Fibroblast of the conjunctiva (primary cell): ENCODE data around the gene VTI1B.
A peak's percentile ranks its signal among the peaks of the same experiment; 100 is the strongest.
"Not testable (repeated sequence)": the region's sequence is repeated elsewhere in the genome, so short reads cannot be mapped to it uniquely, and the experiment has no call there.

Source experiments
- DNase-seq: peaks from one replicate; pipeline ENCODE4 v3.0.0-alpha.2; 2010; ENCODE audit warnings: low read depth

VTI1B gene

GRCh38 chr14:67626131-67626530 lies 48.3 kb downstream of the VTI1B start:
- DNase-seq, result not testable (repeated sequence)

DNA sequence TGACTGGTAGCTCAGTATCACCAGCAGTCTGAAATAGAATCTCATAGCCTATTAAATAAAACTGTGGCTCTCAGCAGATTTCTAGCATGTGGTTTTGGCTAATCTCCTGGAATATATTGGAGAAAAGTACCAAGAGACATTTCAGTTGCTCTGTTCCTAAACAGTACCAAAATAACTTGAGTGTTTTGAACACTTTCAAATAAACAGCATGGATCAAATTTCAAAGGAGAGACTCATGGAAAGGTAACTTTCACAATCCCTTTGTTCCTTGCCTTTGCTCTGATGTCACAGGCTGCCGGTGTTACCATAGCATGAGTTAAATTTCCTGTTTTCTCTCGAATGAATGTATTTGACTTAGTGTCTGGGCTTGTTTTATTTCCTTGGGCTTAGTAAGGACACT lies 51.3 kb downstream of the VTI1B start:
- no peak for DNase-seq

DNA sequence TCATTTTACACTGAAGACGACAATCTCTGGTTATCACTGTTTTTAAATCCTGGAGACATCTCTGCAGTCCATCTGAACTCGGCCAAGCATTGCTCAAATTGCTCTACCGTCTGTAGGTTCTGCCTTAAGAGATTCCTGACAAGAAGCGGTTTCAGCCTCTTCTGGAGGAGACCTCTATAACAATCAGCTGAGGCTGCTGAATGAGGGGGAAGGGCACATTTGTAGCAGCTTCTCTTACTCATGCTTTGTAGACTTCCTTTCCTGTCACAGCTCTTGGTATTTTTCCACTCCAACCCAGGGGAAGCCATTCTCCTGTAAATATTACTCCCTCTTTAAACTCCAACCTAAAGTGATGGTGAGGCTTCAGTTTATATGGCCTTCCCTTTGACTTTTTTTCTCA lies 51.8 kb downstream of the VTI1B start:
- DNase-seq, result no peak

- no peak for DNase-seq
Measured at GRCh38 chr14:67620217-67620785, 54.1 kb downstream of the VTI1B start.

DNA sequence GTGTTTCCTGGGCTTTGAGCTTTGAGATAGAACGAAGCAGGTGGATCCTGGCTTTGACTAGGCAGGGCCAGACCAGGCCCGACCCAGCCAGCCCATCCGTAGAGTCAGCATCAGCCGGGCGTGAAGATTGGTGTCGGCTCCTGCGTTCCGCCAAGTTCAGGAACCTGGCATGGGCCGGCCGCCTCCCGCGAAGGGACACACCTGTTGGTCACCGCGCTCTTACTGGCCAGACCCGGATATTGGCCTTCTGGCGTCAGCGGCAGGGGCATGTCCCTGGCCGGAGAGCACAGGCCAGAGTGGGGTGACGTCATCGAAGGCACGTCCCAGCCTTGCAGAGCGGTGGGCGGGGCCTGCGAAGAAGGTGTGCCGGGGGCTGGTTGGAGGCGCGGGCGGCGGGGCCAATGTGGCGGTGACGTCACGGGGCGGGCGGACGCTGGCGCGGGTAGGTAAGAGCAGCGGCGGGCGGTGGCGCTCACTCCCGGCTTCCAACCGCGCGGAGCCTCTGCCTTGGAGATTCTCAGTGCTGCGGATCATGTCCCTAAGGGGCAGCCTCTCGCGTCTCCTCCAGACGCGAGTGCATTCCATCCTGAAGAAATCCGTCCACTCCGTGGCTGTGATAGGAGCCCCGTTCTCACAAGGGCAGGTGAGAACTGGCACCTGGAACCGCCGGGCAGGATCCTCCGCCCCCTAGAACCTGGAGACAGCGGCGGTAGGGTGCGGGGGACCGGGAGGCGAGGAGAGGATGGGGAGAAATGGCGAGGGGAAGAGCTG lies 54.8 kb downstream of the VTI1B start, which contains the start of gene ARG2:
ARG2 (plus strand) TSS at position 475 of the 771 bp plus-strand sequence; CDS start at position 533, 58 bp downstream.
- DNase-seq, result peak; percentile 83

GRCh38 chr14:67618617-67619063 lies 55.8 kb downstream of the VTI1B start:
- peak; percentile 80 for DNase-seq

GRCh38 chr14:67610491-67610890 lies 63.9 kb downstream of the VTI1B start:
- no peak for DNase-seq

DNA sequence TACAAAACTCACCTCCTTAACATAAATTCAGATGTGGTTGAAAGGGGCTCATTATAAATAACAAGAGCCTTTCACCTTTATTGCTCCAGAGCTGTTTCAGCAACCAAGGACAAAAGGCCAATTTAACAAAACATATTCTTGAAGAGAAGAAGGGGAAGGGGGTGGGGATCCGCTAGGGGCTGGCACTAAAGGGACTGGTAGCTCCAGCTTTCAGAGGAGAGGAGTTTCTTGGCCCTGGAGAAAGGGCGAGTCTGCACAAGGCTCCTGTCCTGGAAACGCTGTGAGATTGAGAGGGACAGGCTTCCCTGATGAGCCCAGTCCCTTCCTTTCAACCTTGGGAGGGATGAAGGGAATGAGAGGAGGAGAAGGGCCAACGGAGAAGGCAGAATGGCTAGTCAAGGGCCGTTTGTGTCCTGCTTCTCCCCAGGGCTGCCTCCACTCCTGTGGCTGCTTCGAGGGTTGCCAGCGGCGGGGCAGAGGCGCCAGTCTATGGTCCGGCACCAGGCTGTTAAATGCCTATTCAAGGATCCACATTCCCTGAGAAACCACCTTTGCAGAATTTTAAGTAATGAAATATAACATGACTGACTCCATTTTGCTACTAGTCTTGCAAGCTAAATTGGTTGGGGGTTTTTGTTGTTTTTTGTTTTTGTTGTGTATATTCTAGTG lies 64.7 kb downstream of the VTI1B start:
- DNase-seq, result no peak

DNA sequence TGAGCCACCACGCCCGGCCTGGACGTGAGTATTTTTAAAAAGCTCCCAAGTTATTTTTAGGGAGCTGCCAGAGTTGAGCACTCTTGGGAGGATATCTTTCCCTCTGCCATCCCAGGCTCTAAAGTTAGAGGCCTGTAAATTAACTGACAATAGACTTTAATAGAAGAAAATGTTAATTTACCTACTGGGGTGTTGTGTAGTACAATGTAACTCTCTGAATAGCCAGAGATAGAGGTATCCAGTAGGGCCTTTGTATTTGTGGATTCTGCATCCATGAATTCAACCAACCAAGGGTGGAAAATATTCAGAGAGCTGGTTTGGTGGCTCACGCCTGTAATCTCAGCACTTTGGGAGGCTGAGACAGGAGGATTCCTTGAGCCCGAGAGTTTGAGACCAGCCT lies 66.8 kb downstream of the VTI1B start:
- no peak for DNase-seq

DNA sequence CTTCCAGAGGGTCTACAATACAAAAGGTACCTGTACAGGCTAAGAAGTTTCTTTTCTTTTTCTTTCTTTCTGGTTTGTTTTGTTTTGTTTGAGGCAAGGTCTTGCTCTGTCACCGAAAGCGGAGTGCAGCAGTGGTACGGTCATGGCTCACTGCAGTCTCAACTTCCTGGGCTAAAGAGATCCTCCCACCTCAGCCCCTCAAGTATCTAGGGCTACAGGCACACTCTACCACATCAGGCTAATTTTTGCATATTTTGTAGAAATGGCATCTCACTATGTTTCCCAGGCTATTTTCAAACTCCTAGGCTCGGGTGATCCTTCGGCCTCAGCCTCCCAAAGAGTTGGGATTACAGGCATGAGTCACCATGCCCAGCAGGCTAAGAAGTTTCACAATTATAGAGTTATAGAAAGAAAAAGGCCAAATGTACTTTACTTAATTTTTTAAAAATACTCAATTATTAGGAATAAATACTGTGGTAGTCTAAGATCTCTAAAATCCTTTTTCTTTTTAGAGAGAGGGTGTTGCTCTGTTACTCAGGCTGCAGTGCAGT lies 71.4 kb downstream of the VTI1B start:
- no peak for DNase-seq

DNA sequence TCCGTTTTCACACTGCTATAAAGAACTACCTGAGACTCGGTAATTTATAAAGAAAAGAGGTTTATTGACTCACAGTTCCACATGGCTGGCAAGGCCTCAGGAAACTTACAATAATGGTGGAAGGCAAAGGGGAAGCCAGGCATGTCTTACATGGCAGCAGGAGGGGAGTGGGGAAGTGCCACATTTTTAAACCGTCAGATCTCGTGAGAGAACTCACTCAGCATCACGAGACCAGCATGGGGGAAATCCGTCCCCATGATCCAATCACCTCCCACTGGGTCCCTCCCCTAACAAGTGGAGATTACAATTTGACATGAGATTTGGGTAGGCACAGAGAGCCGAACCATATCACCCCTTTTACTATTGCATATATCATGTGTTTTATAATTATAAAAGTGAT lies 72.4 kb downstream of the VTI1B start:
- DNase-seq, result no peak

- DNase-seq, result not testable (repeated sequence)
Measured at GRCh38 chr14:67600562-67600974, 73.9 kb downstream of the VTI1B start.

DNA sequence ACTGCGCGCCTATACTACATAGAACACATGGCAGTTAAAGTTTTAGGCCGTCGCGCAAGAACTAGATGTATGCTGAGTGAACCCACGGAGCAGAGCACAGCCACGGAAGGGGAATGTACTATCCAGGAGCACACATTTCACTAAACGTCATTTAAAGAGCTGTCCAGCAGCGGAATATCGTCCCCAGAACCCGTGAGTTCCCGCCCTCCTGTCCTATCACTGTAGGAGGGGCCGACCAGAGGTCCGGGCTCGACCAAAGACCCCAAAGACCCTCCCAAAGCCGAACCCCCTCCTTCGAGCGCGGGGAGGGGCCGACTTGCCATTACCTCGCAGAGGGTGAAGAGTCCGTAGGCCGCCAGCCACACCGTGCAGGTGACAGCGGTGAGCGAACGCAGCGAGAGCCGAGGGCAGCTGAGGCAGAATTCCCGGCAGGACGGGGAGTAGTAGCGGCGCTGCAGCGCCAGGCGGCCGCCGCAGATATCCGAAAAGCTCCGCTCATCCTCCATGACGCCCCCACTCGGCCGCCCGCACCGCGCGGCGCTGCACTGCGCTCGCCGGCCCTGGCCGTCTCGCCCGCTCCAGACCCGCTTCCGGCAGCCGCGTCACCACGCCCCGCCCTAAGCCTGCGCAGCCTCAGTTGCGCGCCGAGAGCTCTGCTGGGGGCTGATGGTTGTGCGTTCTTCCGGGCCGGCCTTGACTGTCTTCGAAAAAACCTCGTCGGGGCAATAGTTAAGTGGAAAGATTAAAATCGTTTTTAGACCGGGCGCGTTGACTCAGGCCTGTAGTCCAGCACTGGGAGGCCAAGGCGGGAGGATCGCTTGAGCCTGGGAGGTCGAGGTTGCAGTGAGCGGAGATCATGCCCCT lies 74.5 kb downstream of the VTI1B start, which contains the start of gene PIGH:
PIGH (minus strand) TSS at position 571 of the 864 bp plus-strand sequence; CDS start at position 506, 65 bp downstream.
- DNase-seq, result peak; percentile 56
